ENCODE data around the gene GRM7.

GRM7 gene

DNA sequence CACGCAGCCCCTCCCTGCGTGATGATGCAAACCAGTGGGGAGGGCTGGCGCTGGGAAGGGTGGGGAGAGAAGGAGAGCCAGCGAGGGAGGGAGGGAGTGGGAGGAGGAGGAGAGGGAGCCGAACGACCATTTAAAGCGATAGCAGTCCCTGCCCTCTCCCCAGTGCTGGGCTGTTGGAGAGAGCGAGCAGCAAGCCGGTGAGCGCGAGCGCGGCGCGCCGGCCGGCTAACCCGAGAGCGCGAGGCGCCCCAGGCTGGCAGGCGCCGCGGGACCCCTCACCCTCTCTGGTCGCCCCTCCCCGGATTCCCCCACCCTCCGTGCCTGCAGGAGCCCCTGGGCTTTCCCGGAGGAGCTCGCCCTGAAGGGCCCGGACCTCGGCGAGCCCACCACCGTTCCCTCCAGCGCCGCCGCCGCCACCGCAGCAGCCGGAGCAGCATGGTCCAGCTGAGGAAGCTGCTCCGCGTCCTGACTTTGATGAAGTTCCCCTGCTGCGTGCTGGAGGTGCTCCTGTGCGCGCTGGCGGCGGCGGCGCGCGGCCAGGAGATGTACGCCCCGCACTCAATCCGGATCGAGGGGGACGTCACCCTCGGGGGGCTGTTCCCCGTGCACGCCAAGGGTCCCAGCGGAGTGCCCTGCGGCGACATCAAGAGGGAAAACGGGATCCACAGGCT is at the start of gene GRM7:
GRM7 (plus strand) TSS at position 162 of the 671 bp plus-strand sequence.
- no peak within 1 kb of the TSS for H3K27ac ChIP-seq (ENCODE audit: low read depth, low read length)
- H3K9ac ChIP-seq (ENCODE audit: low read depth in 1 of 2, low read length in 2 of 2), result no peak within 1 kb of the TSS
- peaks cover 8 to 24% of the 10 kb centered on the region in 2 donors for H3K27me3 ChIP-seq (ENCODE audit: control insufficient read depth in 1 of 2, insufficient read depth in 2 of 2, low read length in 2 of 2)
- H3K4me1 ChIP-seq (ENCODE audit: control insufficient read depth in 1 of 2, insufficient read depth in 2 of 2, low read length in 2 of 2), result no peaks in the 10 kb centered on the region
- no peaks in the 10 kb centered on the region for H3K9me3 ChIP-seq (ENCODE audit: control insufficient read depth in 1 of 2, low read length in 2 of 2)
- no peaks in the 10 kb centered on the region for H3K36me3 ChIP-seq (ENCODE audit: control insufficient read depth in 1 of 2, insufficient read depth in 2 of 2, low read length in 2 of 2)
- no peak within 1 kb of the TSS for H3K4me3 ChIP-seq (ENCODE audit: low read depth in 1 of 2, low read length in 2 of 2)

DNA sequence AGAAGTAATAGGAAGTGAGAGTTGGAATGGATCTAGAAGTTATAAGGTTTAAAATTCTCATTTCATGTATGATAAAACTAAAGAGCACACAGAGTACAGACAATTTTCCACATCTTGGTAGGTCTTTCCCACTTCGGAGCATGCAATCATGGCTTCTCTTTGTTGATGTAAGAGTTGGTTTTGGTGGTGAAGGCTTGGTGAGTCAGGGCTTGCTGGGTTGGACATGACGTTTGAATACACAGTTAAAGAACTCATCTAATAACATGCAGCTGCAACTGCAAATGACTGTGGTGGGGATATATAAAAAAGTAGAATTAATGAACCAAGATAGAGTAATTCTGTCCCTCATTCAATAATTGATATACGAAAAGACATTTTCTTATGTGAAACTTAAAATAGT is 39.5 kb upstream of the GRM7 start:
- H3K36me3 ChIP-seq (ENCODE audit: control insufficient read depth in 1 of 2, insufficient read depth in 2 of 2, low read length in 2 of 2), result no peaks in the 10 kb centered on the region
- H3K27ac ChIP-seq (ENCODE audit: low read depth, low read length), result no peak overlapping the region
- no peaks in the 10 kb centered on the region for H3K4me1 ChIP-seq (ENCODE audit: control insufficient read depth in 1 of 2, insufficient read depth in 2 of 2, low read length in 2 of 2)
- H3K9ac ChIP-seq (ENCODE audit: low read depth in 1 of 2, low read length in 2 of 2), result no peak overlapping the region
- no peaks in the 10 kb centered on the region for H3K27me3 ChIP-seq (ENCODE audit: control insufficient read depth in 1 of 2, insufficient read depth in 2 of 2, low read length in 2 of 2)
- no peak overlapping the region for H3K4me3 ChIP-seq (ENCODE audit: low read depth in 1 of 2, low read length in 2 of 2)
- H3K9me3 ChIP-seq (ENCODE audit: control insufficient read depth in 1 of 2, low read length in 2 of 2), result no peaks in the 10 kb centered on the region

DNA sequence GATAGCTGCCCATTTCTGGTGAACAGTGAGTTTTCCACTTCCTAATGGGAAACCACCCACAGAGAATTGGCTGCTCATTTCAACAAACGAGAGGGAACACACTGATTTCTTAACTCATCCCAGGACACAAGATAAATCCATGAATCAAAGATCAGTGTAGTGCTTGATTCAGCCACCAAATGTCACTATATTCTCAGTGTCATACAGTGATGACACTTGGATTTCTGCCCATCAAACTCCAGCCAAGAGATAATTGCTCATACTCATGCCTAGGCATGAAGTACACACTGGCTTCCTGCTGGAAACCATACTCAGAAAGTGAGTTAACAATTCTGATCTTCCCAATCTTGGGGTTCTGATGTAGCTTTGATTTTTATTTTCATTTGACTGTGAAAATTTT is 35.4 kb upstream of the GRM7 start:
- Histone ChIP-seq H3K9ac (ENCODE audit: low read depth in 1 of 2, low read length in 2 of 2) (no peak overlapping the region), H3K27me3 (ENCODE audit: control insufficient read depth in 1 of 2, insufficient read depth in 2 of 2, low read length in 2 of 2) (no peaks in the 10 kb centered on the region), H3K9me3 (ENCODE audit: control insufficient read depth in 1 of 2, low read length in 2 of 2) (no peaks in the 10 kb centered on the region), H3K36me3 (ENCODE audit: control insufficient read depth in 1 of 2, insufficient read depth in 2 of 2, low read length in 2 of 2) (no peaks in the 10 kb centered on the region), H3K4me1 (ENCODE audit: control insufficient read depth in 1 of 2, insufficient read depth in 2 of 2, low read length in 2 of 2) (no peaks in the 10 kb centered on the region), H3K4me3 (ENCODE audit: low read depth in 1 of 2, low read length in 2 of 2) (no peak overlapping the region), H3K27ac (ENCODE audit: low read depth, low read length) (no peak overlapping the region)

DNA sequence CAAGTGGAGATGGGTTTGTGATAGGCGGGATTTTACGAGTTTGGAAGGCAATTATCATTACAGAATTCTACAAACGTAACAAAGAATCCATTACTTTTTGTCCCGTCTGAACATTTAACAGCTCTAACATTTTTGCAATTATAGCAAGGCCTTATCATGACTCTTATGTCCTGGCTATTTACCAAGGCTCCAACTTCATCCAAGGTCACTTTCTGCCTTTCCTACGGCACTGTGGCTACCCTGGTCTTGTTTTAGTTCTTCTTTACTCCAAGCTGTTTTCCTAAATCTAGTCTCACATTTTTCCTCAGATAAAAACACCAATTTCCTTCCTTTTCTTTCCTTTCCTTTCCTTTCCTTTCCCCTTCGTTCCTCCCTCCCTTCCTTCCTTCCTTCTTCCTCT is 33.5 kb upstream of the GRM7 start:
- Histone ChIP-seq H3K4me1 (ENCODE audit: control insufficient read depth in 1 of 2, insufficient read depth in 2 of 2, low read length in 2 of 2) (no peaks in the 10 kb centered on the region), H3K9me3 (ENCODE audit: control insufficient read depth in 1 of 2, low read length in 2 of 2) (no peaks in the 10 kb centered on the region), H3K9ac (ENCODE audit: low read depth in 1 of 2, low read length in 2 of 2) (no peak overlapping the region), H3K27me3 (ENCODE audit: control insufficient read depth in 1 of 2, insufficient read depth in 2 of 2, low read length in 2 of 2) (no peaks in the 10 kb centered on the region), H3K4me3 (ENCODE audit: low read depth in 1 of 2, low read length in 2 of 2) (no peak overlapping the region), H3K27ac (ENCODE audit: low read depth, low read length) (no peak overlapping the region), H3K36me3 (ENCODE audit: control insufficient read depth in 1 of 2, insufficient read depth in 2 of 2, low read length in 2 of 2) (no peaks in the 10 kb centered on the region)

DNA sequence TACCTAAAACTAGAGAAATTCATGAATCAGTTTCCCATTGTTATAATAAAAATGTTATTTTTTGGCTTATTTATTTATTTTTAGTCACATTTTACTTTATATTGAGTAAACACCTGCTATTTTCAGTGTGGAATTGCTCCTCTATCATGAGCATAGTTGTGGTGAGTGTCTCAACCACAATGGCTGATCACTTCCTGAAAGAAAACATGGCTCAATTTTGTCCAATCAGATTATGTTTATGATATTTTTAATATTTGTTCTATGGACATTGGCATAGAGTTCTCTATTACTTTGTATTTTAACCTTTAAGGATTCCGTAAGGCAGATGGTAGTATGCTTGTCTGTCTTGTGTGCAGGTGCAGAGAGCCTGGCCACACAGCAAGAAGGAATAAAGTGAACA is 16.2 kb upstream of the GRM7 start:
- no peak overlapping the region for H3K4me3 ChIP-seq (ENCODE audit: low read depth in 1 of 2, low read length in 2 of 2)
- no peak overlapping the region for H3K9ac ChIP-seq (ENCODE audit: low read depth in 1 of 2, low read length in 2 of 2)

DNA sequence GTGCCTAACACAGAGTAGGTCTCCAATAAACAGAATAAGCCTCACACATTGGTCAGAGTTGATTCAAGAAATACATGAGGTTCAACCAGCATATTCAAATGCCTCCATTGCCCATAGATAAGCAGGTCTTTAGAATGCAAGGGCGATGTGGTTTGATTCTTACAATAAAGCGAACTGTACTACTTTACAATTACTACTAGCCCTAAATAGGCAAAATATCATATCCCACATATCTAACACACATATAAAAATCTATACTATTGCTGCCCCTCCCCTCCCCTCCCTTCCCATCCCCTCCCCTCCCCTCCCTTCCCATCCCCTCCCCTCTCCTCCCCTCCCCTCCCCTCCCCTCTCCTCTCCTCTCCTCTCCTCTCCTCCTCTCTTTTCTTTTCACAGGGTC is 6.7 kb upstream of the GRM7 start:
- no peak overlapping the region for H3K9ac ChIP-seq (ENCODE audit: low read depth in 1 of 2, low read length in 2 of 2)
- H3K4me3 ChIP-seq (ENCODE audit: low read depth in 1 of 2, low read length in 2 of 2), result no peak overlapping the region
- H3K9me3 ChIP-seq (ENCODE audit: control insufficient read depth in 1 of 2, low read length in 2 of 2), result no peaks in the 10 kb centered on the region
- no peaks in the 10 kb centered on the region for H3K27me3 ChIP-seq (ENCODE audit: control insufficient read depth in 1 of 2, insufficient read depth in 2 of 2, low read length in 2 of 2)
- no peaks in the 10 kb centered on the region for H3K4me1 ChIP-seq (ENCODE audit: control insufficient read depth in 1 of 2, insufficient read depth in 2 of 2, low read length in 2 of 2)
- no peak overlapping the region for H3K27ac ChIP-seq (ENCODE audit: low read depth, low read length)
- no peaks in the 10 kb centered on the region for H3K36me3 ChIP-seq (ENCODE audit: control insufficient read depth in 1 of 2, insufficient read depth in 2 of 2, low read length in 2 of 2)

More for the DNA sequence above, 16.2 kb upstream of the GRM7 start:
- no peaks in the 10 kb centered on the region for H3K4me1 ChIP-seq (ENCODE audit: control insufficient read depth in 1 of 2, insufficient read depth in 2 of 2, low read length in 2 of 2)
- no peaks in the 10 kb centered on the region for H3K9me3 ChIP-seq (ENCODE audit: control insufficient read depth in 1 of 2, low read length in 2 of 2)
- H3K36me3 ChIP-seq (ENCODE audit: control insufficient read depth in 1 of 2, insufficient read depth in 2 of 2, low read length in 2 of 2), result no peaks in the 10 kb centered on the region
- no peaks in the 10 kb centered on the region for H3K27me3 ChIP-seq (ENCODE audit: control insufficient read depth in 1 of 2, insufficient read depth in 2 of 2, low read length in 2 of 2)
- H3K27ac ChIP-seq (ENCODE audit: low read depth, low read length), result no peak overlapping the region

DNA sequence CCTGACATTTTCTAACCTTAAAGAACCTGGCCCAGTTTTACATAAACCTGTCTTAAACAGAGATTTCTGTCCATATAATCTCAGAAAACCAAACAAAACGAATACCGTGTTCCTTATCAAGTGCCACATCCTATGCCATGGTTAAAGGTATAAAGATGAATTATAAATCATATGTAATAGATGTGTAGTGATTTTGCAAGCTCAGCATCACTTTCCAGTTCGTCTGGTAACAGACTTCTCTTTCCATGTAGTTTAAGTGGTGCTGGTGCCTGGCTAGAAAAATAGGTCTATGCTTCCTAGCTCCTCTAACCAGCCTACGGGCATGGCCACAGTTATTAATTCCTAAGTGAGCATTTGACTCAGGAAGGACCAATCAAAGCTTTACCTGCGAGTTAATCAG is 3.4 kb upstream of the GRM7 start:
- Histone ChIP-seq H3K27ac (ENCODE audit: low read depth, low read length) (no peak overlapping the region), H3K4me1 (ENCODE audit: control insufficient read depth in 1 of 2, insufficient read depth in 2 of 2, low read length in 2 of 2) (no peaks in the 10 kb centered on the region), H3K9ac (ENCODE audit: low read depth in 1 of 2, low read length in 2 of 2) (no peak overlapping the region), H3K9me3 (ENCODE audit: control insufficient read depth in 1 of 2, low read length in 2 of 2) (no peaks in the 10 kb centered on the region), H3K27me3 (ENCODE audit: control insufficient read depth in 1 of 2, insufficient read depth in 2 of 2, low read length in 2 of 2) (peaks cover 8 to 15% of the 10 kb centered on the region in 2 donors), H3K4me3 (ENCODE audit: low read depth in 1 of 2, low read length in 2 of 2) (no peak overlapping the region), H3K36me3 (ENCODE audit: control insufficient read depth in 1 of 2, insufficient read depth in 2 of 2, low read length in 2 of 2) (no peaks in the 10 kb centered on the region)

DNA sequence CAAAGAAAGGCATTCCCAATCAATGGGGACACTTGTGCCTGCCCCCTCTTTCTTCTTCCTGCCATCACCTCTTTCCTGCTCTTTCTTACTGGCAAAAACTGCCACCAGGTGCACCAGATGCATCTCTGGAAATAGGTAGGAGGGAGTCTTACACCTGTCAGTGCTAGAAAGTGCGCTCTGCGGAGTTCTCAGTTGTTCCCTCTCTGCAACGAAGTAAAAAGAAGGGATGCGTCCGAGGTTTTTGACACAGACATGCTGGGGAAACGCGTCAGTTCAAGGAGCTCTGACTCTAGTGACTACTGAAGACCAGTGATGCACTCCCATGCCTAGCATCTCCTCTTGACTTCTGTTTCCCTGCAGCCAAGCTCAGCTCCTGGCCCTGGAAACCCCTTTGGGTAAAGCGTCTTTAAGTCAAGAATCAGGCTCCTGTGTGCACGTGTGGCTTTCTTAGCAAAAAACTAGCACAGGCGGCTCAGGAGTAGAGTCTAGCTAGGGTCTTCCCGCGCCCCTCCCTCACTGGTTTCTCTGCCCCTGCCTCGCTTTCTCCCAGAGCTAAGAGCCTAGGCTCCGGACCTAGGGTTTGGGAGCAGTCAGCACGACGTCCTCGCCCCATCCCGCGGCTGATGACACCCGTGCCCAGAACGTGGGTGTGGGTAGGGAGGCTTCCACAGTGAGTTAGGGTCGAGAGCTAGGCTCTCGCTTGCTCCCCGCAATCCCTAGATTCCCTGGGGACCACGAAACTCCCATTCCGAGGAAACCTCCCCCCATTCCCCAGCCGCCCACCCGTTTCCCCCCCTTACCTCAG is 564 bp upstream of the GRM7 start:
- Histone ChIP-seq H3K9me3 (ENCODE audit: control insufficient read depth in 1 of 2, low read length in 2 of 2) (no peaks in the 10 kb centered on the region), H3K36me3 (ENCODE audit: control insufficient read depth in 1 of 2, insufficient read depth in 2 of 2, low read length in 2 of 2) (no peaks in the 10 kb centered on the region), H3K27me3 (ENCODE audit: control insufficient read depth in 1 of 2, insufficient read depth in 2 of 2, low read length in 2 of 2) (peaks cover 8 to 24% of the 10 kb centered on the region in 2 donors), H3K27ac (ENCODE audit: low read depth, low read length) (no peak overlapping the region), H3K9ac (ENCODE audit: low read depth in 1 of 2, low read length in 2 of 2) (no peak overlapping the region), H3K4me3 (ENCODE audit: low read depth in 1 of 2, low read length in 2 of 2) (no peak overlapping the region), H3K4me1 (ENCODE audit: control insufficient read depth in 1 of 2, insufficient read depth in 2 of 2, low read length in 2 of 2) (no peaks in the 10 kb centered on the region)

DNA sequence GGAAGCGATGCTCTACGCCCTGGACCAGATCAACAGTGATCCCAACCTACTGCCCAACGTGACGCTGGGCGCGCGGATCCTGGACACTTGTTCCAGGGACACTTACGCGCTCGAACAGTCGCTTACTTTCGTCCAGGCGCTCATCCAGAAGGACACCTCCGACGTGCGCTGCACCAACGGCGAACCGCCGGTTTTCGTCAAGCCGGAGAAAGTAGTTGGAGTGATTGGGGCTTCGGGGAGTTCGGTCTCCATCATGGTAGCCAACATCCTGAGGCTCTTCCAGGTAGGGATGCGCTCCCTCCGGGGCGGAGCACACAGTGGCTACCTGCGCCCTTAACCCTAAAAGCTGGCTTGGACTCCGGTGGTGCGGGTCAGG is 698 bp downstream of the GRM7 start:
- peaks cover 8 to 24% of the 10 kb centered on the region in 2 donors for H3K27me3 ChIP-seq (ENCODE audit: control insufficient read depth in 1 of 2, insufficient read depth in 2 of 2, low read length in 2 of 2)
- H3K36me3 ChIP-seq (ENCODE audit: control insufficient read depth in 1 of 2, insufficient read depth in 2 of 2, low read length in 2 of 2), result no peaks in the 10 kb centered on the region
- no peak overlapping the region for H3K9ac ChIP-seq (ENCODE audit: low read depth in 1 of 2, low read length in 2 of 2)
- no peaks in the 10 kb centered on the region for H3K9me3 ChIP-seq (ENCODE audit: control insufficient read depth in 1 of 2, low read length in 2 of 2)
- no peaks in the 10 kb centered on the region for H3K4me1 ChIP-seq (ENCODE audit: control insufficient read depth in 1 of 2, insufficient read depth in 2 of 2, low read length in 2 of 2)
- H3K27ac ChIP-seq (ENCODE audit: low read depth, low read length), result no peak overlapping the region
- H3K4me3 ChIP-seq (ENCODE audit: low read depth in 1 of 2, low read length in 2 of 2), result no peak overlapping the region

DNA sequence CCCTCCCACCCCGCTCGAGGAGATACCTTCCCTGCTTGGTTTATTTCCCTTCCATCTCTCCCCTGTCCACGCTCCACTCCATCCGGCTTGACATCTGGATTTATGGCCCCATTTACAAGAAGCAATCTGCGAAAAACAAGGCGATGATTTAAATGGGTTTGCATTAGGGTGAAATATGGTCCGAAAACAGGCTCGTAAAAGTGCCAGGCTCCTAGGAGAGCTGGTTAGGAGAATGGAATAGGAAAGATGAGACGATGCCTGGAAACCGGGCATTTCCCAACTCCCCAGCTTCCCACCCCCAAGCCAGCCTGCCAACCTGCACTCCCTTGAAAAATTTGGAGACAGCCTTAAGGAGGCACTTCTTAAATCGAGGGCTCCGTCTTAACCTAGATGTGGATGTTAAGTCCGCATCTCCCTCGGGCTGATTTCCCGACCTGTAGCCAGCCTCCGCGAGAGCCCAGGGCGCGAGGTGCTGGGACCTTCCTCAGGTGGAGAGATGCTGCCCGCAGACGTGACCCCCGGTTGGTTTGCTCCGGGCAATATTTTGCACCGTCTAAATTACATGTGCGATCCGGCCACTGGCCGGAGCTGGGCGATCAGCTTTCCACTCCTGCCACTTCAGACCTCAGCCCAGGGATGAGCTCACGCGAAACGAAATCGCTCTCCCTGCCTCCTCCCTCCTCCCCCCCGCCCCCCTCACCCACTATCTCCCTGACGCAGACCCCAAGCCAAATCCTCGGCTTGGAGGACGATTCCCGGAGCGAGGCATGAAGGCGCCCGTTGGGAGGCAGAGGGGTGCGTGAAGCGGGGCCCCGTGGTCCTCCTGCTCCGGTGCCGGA is 1.3 kb downstream of the GRM7 start:
- Histone ChIP-seq H3K27me3 (ENCODE audit: control insufficient read depth in 1 of 2, insufficient read depth in 2 of 2, low read length in 2 of 2) (peaks cover 8 to 24% of the 10 kb centered on the region in 2 donors), H3K4me3 (ENCODE audit: low read depth in 1 of 2, low read length in 2 of 2) (no peak overlapping the region), H3K9me3 (ENCODE audit: control insufficient read depth in 1 of 2, low read length in 2 of 2) (no peaks in the 10 kb centered on the region), H3K9ac (ENCODE audit: low read depth in 1 of 2, low read length in 2 of 2) (no peak overlapping the region), H3K4me1 (ENCODE audit: control insufficient read depth in 1 of 2, insufficient read depth in 2 of 2, low read length in 2 of 2) (no peaks in the 10 kb centered on the region), H3K36me3 (ENCODE audit: control insufficient read depth in 1 of 2, insufficient read depth in 2 of 2, low read length in 2 of 2) (no peaks in the 10 kb centered on the region), H3K27ac (ENCODE audit: low read depth, low read length) (no peak overlapping the region)
